Suprapubic skin (tissue), 3 donors: ENCODE data around the gene LRP1B.

Experiments
- CTCF ChIP-seq, 2 donors: fragments of 200-600 bp in 1 of 2; fragments of 450-650 bp in 1 of 2; sonication (generic) in 1 of 2; IDR thresholded peaks; one replicate each; pipeline ENCODE4 v1.5.1; 2016 to 2019; ENCODE audit warnings: antibody characterized with exemption in 2 of 2, mild to moderate bottlenecking in 1 of 2, moderate library complexity in 1 of 2
- EP300 ChIP-seq: sonication (generic); formaldehyde crosslinking; IDR thresholded peaks from one replicate; pipeline ENCODE4 v1.6.1; 2017; ENCODE audit warnings: antibody characterized with exemption
- POLR2A ChIP-seq, 2 donors: fragments of 450-650 bp; IDR thresholded peaks; one replicate each; pipeline ENCODE4 v1.6.1; 2017; ENCODE audit warnings: antibody characterized with exemption in 2 of 2, mild to moderate bottlenecking in 2 of 2, moderate library complexity in 2 of 2

- TF ChIP-seq CTCF (IDR thresholded peaks at IDR 0.05) (no peak), EP300 (no peak), POLR2A (IDR thresholded peaks at IDR 0.05) (no peak)
Measured at GRCh38 chr2:140496714-140497113, 1634.1 kb downstream of the LRP1B start.
